Stimulated activated CD8-positive, alpha-beta memory T cell treated with anti-CD3 and anti-CD28 coated beads, Interleukin-15, amount 100 ng/mL, for 4 hours (primary cell): ENCODE measurements around the gene IREB2.
"Not testable (repeated sequence)": the region's sequence is repeated elsewhere in the genome, so short reads cannot be mapped to it uniquely, and the experiment has no call there.

Experiments
- DNase-seq, 2 donors: peaks; one replicate each; pipeline ENCODE4 v3.0.0-alpha.2; 2020; ENCODE audit warnings: low read depth in 2 of 2

Gene IREB2

DNA sequence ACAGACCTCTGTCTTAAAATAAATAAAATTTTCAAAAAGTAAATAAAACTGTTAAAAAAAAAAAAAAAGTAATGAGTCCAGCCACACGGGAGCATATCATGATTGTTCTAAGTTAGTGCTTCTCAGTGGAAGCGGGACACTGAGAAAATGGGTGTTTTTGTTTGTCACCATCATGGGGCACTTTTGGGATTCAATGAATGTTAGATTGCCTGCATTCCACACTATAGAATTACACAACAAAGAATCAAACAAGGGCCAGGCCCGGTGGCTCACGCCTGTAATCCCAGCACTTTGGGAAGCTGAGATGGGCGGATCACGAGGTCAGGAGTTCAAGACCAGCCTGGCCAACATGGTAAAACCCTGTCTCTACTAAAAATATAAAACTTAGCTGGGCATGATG is 3.3 kb upstream of the IREB2 start:
- not testable (repeated sequence) for DNase-seq

DNA sequence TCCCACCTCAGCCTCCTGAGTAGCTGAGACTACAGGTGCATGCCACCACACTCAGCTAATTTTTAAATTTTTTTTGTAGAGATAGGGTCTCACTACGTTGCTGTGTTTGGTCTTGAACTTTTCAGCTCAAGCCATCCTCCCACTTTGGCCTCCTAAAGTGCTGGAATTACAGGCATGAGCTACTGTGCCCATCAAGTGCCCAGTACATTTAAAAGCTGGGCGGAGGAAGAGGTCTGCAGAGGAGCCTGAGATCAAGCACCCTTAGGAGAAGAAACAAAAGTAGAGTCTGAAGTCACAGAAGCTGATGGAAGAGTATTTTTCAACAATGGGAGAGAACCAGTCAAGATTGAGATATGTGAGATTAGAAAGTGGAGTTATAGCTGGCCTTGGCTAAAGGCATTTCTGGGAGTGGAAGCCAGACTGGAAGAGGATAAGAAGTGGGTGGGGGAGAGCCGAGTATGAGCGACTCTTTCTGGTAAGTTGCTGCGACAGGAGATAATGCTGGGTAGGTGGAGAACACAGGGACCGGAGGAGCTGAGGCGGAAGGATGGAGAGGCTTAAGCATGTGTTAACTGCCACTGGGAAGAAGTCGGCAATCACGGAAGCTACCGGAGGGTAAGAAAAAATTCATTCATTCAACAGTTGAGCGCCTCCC is 782 bp upstream of the IREB2 start:
- DNase-seq, result no peak

DNA sequence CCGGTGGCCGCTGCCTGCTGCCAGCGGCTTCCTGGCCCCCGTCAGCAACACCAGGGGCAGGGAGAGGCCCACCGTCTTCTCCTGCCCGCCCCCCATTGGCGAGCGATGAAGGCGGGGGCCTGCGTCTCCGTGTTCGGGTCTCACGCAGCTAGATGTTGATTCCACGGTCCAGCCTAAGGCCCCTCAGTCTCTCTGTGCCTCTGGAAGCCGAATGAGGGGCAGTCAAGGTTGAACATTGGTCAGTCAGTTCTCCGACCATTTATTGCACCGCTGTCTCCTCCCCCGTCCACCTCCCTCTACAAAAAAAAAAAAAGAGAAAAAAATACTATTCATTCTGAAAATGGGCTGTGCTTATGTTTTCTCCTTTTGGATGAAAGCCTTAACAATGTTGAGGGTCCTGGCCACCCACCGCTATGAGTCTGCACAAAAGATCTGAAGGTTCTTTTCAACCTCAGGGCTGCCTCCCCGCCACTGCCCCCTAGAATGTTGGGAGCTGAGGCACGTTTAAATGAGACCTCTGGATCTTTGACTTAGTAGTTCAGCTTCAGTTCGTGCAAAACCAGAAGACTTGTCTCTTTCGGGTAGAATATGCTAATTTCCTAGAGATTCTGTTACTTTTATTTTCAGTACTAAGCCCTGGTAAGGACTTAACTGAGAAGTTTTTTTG is 736 bp downstream of the IREB2 start:
- DNase-seq, result no peak

DNA sequence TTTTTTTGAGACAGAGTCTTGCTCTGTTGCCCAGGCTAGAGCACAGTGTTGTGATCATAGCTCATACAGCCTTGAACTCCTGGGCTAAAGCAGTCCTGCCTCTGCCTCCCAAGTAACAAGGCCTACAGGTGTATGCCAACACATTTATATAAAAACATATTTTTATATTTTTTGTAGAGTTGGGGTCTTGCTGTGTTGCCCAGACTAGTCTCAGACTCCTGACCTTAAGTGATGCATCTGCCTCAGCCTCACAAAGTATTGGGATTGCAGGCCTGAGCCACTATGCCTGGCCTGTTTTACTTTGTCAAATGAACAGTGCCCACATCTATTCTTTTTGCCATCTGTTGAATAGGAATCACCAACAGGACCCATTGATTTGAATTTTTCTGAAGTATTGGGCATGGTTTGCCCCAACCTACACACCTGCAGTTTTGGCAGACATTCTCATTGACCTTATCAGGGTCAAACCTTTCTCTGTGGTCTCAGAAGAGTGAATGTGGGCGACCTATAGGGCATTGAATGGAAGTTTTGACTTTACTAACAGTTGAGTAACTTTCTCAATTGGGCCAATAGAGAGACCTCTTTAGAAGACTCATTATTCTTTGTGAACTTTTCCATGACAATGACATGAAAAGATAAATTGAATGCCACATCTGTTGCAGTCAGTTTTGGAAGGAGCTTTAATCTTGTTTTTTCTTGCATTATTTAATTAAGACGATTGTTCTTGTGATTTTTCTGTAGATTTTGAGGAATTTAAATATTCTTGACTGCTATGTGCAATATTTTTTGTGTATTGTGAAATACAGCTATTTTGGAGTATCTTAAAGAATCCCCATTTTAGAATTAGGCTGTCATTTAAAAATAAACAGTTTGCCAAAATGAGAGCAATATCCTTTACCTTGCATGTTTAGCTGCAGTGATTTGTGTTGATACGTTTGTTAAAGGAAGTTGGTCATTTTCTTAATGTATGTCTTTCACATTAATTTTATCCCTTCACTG is 2.7 kb downstream of the IREB2 start:
- no peak for DNase-seq

DNA sequence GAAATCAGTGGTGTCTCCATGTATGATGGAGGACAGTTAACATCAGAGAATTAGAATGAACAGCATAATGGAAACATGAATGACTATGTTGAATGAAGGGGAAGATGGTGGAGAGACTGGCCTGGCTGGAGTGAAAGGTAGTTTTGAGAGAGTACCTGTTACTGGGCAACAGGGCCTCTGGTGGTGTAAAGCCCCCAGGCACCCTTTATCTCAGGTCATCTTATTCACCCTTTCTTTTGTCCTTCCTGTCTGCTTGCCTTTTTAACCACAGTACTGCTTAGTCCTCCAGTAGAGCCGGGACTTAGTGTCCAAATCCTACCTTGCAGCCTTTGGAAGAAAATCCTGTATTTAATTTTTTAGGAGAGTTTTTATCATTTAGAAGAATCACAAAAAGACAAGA is 6.2 kb downstream of the IREB2 start:
- DNase-seq, result no peak

DNA sequence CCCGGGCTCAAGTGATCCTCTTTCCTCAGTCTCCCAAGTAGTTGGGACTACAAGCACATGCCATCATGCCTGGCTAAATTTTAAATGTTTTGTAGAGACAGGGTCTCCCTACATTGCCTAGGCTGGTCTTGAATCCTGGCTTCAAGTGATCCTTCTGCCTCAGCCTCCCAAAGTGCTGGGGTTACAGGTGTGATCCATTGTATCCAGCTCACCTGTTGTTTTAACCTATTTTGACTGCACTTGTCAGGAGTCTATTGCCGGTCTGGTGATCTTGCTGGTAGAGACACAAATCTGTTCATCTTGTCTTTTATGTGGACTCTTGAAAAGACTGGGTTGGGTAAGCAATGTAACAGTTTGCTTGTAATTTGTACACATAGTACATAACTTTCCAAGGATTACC is 7.9 kb downstream of the IREB2 start:
- no peak for DNase-seq

DNA sequence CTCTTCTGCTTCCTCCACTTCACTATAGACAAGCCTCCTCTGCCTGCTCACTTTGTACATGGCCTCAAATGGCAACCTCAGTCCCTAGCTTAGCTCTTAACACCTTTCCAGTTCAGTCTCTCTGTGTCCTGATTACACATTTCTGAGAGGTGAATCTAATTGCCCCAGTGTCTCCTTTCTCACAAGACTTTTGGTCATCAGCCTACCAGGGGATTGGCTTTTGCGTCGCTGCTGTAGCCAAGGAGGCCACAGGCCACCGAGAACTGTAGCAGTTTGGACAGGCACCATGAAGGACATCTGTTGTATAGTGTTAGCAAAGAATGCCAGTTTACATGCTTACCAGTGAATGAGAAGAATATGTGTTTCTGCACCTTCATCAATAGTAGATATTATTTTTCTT is 8.5 kb downstream of the IREB2 start:
- no peak for DNase-seq

DNA sequence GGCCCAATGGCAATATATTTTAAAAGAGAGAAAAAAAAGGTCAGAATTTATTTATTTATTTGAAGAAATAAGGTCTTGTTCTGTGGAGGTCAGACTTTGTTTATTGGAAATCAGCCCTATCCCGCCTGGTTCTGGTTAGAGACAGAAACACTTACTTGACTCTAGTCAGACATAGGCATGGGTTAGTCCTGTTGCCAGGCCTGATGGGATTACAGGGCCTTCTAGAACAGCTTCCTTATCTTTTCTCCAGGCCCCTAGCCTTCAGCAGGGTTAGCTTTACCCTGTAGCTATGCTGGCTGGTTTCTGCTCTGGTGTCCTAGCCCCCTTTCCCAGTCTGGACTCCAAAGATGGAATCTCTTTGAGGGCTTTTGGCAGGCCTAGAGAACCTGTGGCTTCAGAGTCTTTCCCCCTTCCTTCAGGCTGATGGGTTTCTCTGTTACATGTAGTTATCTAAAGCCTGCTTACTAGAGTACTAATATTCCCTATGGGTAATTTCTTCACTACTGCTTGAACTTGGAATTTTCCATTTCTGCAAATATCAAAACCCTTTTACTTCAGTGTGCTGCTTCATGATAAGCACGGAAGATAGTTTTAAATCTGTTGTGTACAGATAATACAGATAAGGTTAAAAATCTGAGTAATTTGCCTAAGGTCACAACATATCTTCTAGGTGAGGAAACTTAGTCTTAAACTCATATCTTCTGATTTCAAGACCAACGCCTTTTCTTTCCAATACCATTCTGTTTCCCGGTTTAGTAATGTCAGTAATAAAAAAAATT is 10.6 kb downstream of the IREB2 start:
- DNase-seq, result no peak

DNA sequence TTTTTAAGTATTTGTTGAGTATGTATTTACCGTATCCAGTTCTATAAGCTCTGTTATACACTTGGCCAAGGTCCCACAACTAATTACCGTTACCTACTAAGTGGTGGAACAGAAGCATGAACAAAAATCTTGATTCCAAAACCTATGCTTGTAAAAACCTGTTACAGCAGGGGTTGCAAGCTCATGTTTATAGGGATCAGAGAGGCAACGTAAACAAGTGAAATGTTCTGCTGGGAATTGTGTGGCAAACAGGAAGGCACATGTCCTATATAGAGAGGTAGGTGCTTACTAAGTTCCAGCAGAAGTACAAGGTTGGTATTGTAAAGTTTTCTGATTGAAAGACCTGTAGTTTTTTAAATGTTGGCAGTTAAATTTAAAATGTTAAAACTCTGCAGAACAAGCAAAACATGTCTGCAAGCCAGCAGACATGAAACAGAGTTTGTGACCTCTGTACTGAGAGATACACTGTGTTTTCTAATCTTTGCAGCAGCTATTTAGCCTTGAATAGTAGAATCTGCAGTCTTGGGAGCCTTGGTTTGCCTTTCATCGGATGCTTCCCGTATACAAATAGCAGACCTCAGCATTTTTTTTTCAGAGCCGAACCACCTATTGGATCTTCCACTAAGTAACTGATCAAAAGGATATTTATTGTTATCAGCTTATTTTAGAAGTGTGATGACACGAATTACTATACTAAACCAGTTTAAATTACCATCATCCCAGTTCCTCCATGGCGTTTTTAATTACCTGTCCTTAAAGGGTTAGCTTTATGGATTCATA is 11.4 kb downstream of the IREB2 start:
- DNase-seq, result no peak

DNA sequence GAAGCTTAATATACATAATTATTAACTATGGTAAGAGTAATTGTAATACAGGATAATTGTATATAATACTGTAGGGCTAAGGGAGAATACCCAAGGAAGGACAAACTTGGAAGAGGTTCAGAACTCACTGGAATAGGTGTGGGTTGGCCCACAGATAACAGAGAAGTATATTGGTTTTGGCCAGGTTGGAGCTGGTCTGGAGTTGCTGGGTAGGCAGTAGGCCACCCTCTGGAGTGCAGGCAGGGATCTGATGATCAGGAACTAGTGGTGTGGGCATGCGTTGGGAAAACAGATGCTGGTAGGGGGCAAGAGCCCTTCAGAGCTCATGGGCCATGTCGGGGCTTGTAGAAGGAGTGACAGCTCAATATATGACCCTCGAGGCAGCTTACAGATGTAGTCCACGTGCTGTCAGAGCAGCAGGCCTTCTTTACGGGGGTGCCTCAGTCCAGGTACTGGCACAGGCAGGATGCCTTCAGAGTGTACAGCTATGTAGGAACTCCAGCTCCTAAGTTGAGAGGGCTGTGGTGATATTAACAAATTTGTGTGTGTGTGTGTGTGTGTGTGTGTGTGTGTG is 12.4 kb downstream of the IREB2 start:
- DNase-seq, result no peak

DNA sequence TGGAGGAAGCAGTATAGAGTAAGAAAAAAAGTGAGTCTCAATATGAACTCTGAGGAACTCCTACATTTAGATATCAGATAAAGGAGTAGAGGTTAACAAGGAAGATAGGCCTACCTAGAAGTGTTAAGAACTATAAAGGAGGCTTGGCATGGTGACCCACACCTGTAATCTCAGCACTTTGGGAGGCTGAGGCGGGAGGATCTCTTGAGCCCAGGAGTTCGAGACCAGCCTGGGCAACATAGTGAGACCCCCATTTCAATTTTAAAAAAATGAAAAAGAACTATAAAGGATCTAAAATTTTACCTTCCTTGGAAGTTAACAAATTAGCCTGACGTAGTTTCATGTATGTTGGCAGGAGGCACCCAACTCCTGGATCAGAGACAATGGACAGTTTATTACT is 14.5 kb downstream of the IREB2 start:
- DNase-seq, result no peak

DNA sequence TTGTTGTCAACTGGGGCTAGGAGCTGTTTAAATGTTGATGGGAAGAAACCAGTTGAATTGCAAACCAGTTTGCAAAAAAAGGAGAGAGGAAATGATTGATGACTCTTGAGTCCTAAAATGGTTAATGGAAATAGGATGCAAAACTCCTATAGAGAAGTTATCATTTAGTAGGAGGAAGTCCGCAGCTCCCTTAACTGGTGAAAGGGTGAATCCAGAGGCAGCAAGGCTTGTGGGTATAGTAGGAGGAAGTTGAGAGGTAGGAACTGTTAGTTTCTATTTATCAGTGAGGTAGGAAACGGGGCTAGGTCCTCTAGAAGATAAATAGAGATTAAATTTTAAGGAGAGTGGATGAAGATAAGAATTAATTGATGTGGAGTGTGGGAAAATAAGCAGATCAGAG is 15.4 kb downstream of the IREB2 start:
- DNase-seq, result no peak

DNA sequence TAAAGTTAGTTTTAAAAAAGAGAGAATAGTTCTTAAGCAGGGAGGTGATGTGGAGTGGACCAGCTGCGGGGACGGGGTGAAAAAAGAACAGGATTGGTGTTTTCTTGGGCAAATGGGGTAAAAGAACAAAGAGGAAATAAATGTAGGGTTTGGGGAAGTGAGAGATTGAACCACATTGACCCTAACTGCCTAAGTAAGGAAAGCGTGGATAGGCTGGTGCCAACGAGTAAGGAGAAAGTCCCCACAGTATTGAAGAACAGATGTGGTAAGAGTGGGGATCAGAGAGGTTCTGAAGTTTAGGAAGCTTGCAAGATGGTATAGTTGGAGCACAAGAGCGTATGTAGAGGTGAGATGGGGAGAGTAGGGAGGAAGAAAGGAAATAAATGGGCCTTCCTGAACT is 17.0 kb downstream of the IREB2 start:
- DNase-seq, result no peak

DNA sequence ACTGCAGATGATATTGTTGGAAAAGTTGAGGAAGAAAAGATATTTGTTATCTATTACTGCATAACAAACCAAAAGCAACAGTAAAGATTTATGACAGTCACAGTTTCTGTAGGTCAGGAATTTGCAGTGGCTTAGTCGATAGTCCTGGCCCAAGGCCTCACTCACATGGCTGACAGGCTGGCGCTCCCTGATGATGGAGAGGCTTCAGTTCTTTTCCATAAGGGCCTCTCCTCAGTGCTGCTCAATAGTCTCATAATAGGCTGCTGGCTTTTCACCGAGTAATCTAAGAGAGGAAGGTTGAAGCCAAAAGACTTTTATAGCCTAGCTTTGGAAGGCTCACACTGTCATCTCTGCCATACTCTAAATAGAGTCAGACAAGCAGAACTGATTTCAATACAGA is 17.7 kb downstream of the IREB2 start:
- no peak for DNase-seq

DNA sequence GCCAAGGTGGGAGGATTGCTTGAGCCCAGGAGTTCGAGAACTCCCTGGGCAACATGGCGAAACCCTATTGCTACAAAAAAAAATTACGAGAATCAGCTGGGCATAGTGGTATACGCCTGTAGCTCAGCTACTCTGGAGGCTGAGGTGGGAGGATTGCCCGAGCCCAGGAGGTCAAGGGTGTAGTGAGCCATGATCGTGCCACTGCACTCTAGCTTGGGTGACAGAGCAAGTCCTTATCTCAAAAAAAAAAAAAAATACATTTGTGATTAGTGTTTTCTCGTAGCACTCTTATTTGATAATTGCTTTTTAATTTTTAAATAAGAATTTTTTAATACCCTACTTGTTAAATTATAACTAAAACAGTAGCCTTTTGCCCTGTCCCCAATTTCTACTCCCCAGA is 18.4 kb downstream of the IREB2 start:
- no peak for DNase-seq

DNA sequence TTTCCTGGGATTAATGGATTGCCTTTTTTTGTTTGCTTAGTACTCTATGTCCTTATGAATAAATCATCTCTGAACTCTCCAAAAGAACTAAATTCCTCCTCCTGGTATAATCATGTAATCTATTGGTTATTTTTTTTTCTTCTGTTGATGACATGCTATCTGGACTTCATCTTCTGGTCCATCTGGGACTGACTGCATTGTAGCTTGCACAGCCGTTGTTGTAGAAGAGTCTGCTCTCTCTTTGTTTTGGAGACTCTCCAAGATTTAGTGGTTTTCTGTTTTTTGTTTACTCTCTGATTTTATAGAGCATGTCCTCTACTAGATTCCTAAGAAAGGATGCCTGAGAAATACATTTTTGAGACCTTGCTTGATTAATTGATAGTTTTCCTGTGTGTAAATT is 19.1 kb downstream of the IREB2 start:
- DNase-seq, result no peak

DNA sequence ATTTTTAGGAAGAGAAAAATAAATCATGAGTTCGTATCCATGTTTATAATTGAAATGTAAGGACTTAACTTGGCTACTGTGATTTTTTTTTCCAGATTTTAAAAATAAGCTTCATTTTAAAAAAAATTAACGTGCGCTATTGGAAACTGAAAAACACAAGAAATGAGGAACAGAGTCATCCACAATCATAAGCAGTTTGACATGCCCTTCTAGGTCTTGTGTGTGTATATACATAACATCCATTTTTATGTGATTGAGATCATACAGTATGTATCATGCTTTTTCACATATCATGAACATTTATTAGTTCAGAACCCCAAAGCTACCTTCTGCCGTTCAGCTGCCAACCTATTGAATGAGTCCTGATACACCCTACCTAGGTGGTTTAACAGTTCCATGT is 22.7 kb downstream of the IREB2 start:
- no peak for DNase-seq

DNA sequence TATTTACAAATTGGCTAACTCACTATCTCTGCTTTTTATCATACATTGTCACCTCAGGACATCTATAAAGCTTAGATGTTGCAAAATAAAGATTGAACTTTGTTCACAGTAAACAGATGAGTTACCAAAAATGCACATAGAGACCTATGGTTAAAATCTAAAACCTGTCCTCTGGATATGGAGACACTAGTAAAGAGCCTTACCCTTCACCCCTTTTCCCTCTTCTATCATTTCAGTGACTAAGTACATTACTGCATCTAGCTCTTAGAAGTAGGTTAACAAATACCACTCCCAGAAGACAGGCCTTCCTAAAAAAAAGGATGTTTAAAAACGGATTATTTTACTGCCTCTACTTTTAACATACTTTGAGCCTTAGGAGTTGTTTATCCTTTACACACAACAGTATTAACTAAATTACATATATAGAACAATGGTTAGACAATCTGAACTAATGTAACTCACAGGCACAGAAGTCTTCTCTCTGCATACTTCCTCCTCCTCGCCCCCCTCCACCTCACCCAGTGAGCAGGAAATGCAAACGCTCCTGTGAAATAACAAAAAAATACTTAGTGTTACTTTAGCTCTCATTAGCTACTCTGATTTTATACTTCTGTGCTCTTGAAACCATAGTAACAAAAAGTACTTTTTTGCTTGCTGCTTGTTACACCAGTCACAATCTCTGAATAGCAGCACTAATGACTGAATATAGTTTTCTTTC is 23.3 kb downstream of the IREB2 start:
- DNase-seq, result no peak

DNA sequence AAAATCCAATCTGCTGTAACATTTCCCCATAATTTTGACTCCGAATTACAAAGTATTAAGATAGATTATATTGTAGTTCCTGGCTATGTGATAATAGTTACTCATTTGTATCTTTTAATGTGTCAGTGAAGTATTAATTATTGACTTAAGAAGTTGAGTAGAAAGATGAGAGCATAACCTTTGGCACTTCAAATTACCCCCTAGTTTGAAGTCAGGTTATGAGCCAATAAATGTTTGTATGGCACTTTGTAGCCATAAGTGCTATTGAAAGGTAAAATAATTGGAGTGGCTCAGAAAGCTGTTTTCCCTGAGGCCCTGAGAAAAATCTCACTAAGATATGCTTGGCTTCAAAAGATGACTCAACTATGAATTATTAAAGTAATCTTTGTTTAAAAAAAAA is 31.0 kb downstream of the IREB2 start:
- no peak for DNase-seq

DNA sequence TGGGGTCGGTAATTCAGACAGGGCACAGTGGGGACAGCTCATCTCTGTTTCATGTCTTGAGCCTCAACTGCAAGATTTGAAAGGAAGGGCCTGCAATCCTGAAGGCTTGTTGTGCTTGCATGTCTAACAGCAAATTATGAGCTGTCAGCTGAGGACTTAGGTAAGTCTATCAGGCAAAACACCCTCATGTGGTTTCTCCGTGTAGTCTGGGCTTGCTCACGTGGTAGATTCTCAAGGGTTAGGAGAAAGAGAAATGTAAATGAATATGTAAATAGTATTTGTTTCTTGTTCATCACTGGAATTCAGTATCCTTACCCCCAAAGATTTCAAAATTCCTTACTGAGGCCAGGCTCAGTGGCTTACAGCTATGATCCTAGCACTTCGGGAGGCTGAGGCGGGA is 39.3 kb downstream of the IREB2 start:
- DNase-seq, result no peak
